Left ventricle myocardium inferior (tissue), 1 donor: ENCODE results near the gene NAV1. TPM values are rescaled to one million over a fixed set of nuclear protein-coding genes. Genes with fewer than 3 reads are reported as not detected.

Source experiments
- DNase-seq: peaks from one replicate; pipeline ENCODE4 v3.0.0-alpha.2; 2020
- H3K27ac ChIP-seq: fragments of 200-600 bp; replicated peaks from 2 replicates; pipeline ENCODE4 v1.8.0; 2021
- H3K27me3 ChIP-seq: fragments of 200-600 bp; 2 replicates; pipeline ENCODE4 v1.8.0; 2021; ENCODE audit warnings: low read depth
- H3K36me3 ChIP-seq: fragments of 200-600 bp; 2 replicates; pipeline ENCODE4 v1.8.0; 2021
- H3K4me1 ChIP-seq: fragments of 200-600 bp; 2 replicates; pipeline ENCODE4 v1.8.0; 2021
- H3K4me3 ChIP-seq: fragments of 200-600 bp; 2 replicates; pipeline ENCODE4 v1.8.0; 2021; ENCODE audit warnings: mild to moderate bottlenecking, moderate library complexity
- H3K9me3 ChIP-seq: fragments of 200-600 bp; replicated peaks from 2 replicates; pipeline ENCODE4 v1.8.0; 2021
- CTCF ChIP-seq: fragments of 200-600 bp; IDR thresholded peaks from 2 replicates; pipeline ENCODE4 v1.8.0; 2021; ENCODE audit warnings: antibody characterized with exemption, mild to moderate bottlenecking, borderline replicate concordance
- intact Hi-C: fragments of 100-400 bp; cut with micrococcal nuclease; formaldehyde crosslinking; loops from one replicate; pipeline ENCODE4 v1.11.0; 2022
- total RNA-seq: library from RNA; stranded (reverse); fragmentation: NEBNext Ultra II Directional; extraction: Animal tissue kit (Norgen Biotek cat#: 25700); gene quantifications from one replicate; pipeline ENCODE4 v1.2.1, GENCODE V29; 2021
- donor health status: DM: no; HTN: yes; CAD: no; lungs with severe emphysema.

Gene NAV1
- total RNA-seq, 1 donor from 2014 or later = 74.8 TPM

GRCh38 chr1:201551877-201552731 lies 13.2 kb downstream of the NAV1 start:
- peak overlapping the region; percentile 81 for H3K27ac ChIP-seq
- no peak overlapping the region for H3K4me3 ChIP-seq
- intact Hi-C loops = no loop called here
- no peak for TF ChIP-seq CTCF
- H3K9me3 ChIP-seq = no peaks in the 10 kb centered on the region
- H3K4me1 ChIP-seq = peaks cover 68% of the 10 kb centered on the region
- H3K36me3 ChIP-seq = no peaks in the 10 kb centered on the region
- H3K27me3 ChIP-seq = no peaks in the 10 kb centered on the region
- no peak for DNase-seq

- Histone ChIP-seq H3K36me3 (no peaks in the 10 kb centered on the region), H3K4me1 (peaks cover 76% of the 10 kb centered on the region), H3K9me3 (no peaks in the 10 kb centered on the region), H3K27me3 (no peaks in the 10 kb centered on the region), H3K27ac (peak overlapping the region; percentile 81), H3K4me3 (no peak overlapping the region)
- intact Hi-C loops = no loop called here
- DNase-seq = no peak
- no peak for TF ChIP-seq CTCF
Measured at GRCh38 chr1:201552941-201553351, 14.0 kb downstream of the NAV1 start.

- H3K27me3 ChIP-seq = no peaks in the 10 kb centered on the region
- H3K9me3 ChIP-seq = no peaks in the 10 kb centered on the region
- no peak for TF ChIP-seq CTCF
- no peak for DNase-seq
- H3K4me1 ChIP-seq = peaks cover 77% of the 10 kb centered on the region
- peak overlapping the region; percentile 81 for H3K27ac ChIP-seq
- intact Hi-C loops = no loop called here
- H3K36me3 ChIP-seq = no peaks in the 10 kb centered on the region
- H3K4me3 ChIP-seq = no peak overlapping the region
Measured at GRCh38 chr1:201553496-201554189, 14.7 kb downstream of the NAV1 start.

- intact Hi-C loops = no loop called here
- H3K4me3 ChIP-seq = no peak overlapping the region
- peak overlapping the region; percentile 81 for H3K27ac ChIP-seq
Measured at GRCh38 chr1:201554190-201554600, 15.3 kb downstream of the NAV1 start.

More at GRCh38 chr1:201554190-201554600, 15.3 kb downstream of the NAV1 start:
- no peak for DNase-seq
- H3K9me3 ChIP-seq = no peaks in the 10 kb centered on the region
- peaks cover 74% of the 10 kb centered on the region for H3K4me1 ChIP-seq
- TF ChIP-seq CTCF = no peak
- H3K27me3 ChIP-seq = no peaks in the 10 kb centered on the region
- no peaks in the 10 kb centered on the region for H3K36me3 ChIP-seq
